Loucy (cell line): ENCODE measurements around the gene CCDC102A.

ENCODE experiments used
- H2AFZ ChIP-seq: fragments of 200-600 bp; sonication (generic); 2 replicates; pipeline ENCODE4 v1.6.0; 2016; ENCODE audit warnings: antibody characterized with exemption, mild to moderate bottlenecking, low read length, moderate library complexity
- H3F3A ChIP-seq: fragments of 200-600 bp; 2 replicates; pipeline ENCODE4 v1.6.0; 2016; ENCODE audit warnings: antibody characterized with exemption, low read depth, mild to moderate bottlenecking
- H3K27me3 ChIP-seq: fragments of 200-600 bp; sonication (generic); 2 replicates; pipeline ENCODE4 v1.6.1; 2014; ENCODE audit warnings: low read length, mild to moderate bottlenecking; ENCODE audit not compliant: insufficient read depth, poor library complexity, severe bottlenecking
- H3K36me3 ChIP-seq: fragments of 200-600 bp; sonication (generic); 2 replicates; pipeline ENCODE4 v1.6.1; 2016; ENCODE audit warnings: low read length; ENCODE audit not compliant: insufficient read depth
- H3K4me1 ChIP-seq: fragments of 200-600 bp; sonication (generic); 2 replicates; pipeline ENCODE4 v1.5.1; 2014; ENCODE audit warnings: low read length, mild to moderate bottlenecking; ENCODE audit not compliant: insufficient read depth, poor library complexity, severe bottlenecking
- H3K4me2 ChIP-seq: fragments of 200-600 bp; sonication (generic); 2 replicates; pipeline ENCODE4 v1.6.0; 2014; ENCODE audit warnings: antibody characterized with exemption, low read length, low read depth, mild to moderate bottlenecking; ENCODE audit not compliant: poor library complexity, severe bottlenecking
- H3K4me3 ChIP-seq: fragments of 200-600 bp; sonication (generic); 2 replicates; pipeline ENCODE4 v1.5.1; 2014; ENCODE audit warnings: low read length, mild to moderate bottlenecking, mixed read lengths; ENCODE audit not compliant: poor library complexity, severe bottlenecking
- H3K79me2 ChIP-seq: fragments of 200-600 bp; sonication (generic); 2 replicates; pipeline ENCODE4 v1.6.1; 2014; ENCODE audit warnings: low read length; ENCODE audit not compliant: insufficient read depth
- H3K9ac ChIP-seq: fragments of 200-600 bp; sonication (generic); 2 replicates; pipeline ENCODE4 v1.6.0; 2014; ENCODE audit warnings: mild to moderate bottlenecking, low read depth, low read length, moderate library complexity; ENCODE audit not compliant: poor library complexity, severe bottlenecking
- H3K9me2 ChIP-seq: fragments of 200-600 bp; sonication (generic); replicated peaks from 2 replicates; pipeline ENCODE4 v1.6.1; 2016; ENCODE audit warnings: low read depth, low read length, mixed read lengths
- H3K9me3 ChIP-seq: fragments of 200-600 bp; sonication (generic); 2 replicates; pipeline ENCODE4 v1.6.1; 2014; ENCODE audit warnings: mild to moderate bottlenecking, antibody characterized with exemption, low read length, low read depth; ENCODE audit not compliant: insufficient read depth
- H4K20me1 ChIP-seq: fragments of 200-600 bp; sonication (generic); 2 replicates; pipeline ENCODE4 v1.6.0; 2014; ENCODE audit warnings: antibody characterized with exemption, low read length, mild to moderate bottlenecking; ENCODE audit not compliant: insufficient read depth, poor library complexity, severe bottlenecking
- CTCF ChIP-seq: fragments of 200-600 bp; sonication (generic); conservative IDR thresholded peaks from 2 replicates; pipeline ENCODE4 v1.5.1; 2014; ENCODE audit warnings: mild to moderate bottlenecking, antibody characterized with exemption, low read length
- EZH2phosphoT487 ChIP-seq: fragments of 200-600 bp; IDR thresholded peaks from 2 replicates; pipeline ENCODE4 v1.6.1; 2018; ENCODE audit warnings: antibody characterized with exemption, mild to moderate bottlenecking, moderate library complexity, borderline replicate concordance

Gene CCDC102A

GRCh38 chr16:57563487-57563750 is 27.0 kb upstream of the CCDC102A start:
- Histone ChIP-seq H3K36me3 (no peaks in the 10 kb centered on the region), H3K79me2 (no peaks in the 10 kb centered on the region), H3K4me3 (no peak overlapping the region), H2AFZ (no peak overlapping the region), H3K9ac (no peak overlapping the region), H3K27me3 (no peaks in the 10 kb centered on the region), H3K4me1 (peaks cover 4% of the 10 kb centered on the region), H4K20me1 (no peaks in the 10 kb centered on the region), H3K4me2 (no peak overlapping the region), H3F3A (no peaks in the 10 kb centered on the region), H3K9me3 (peaks cover 18% of the 10 kb centered on the region; the same call in 1 of the 2 replicates), H3K9me2 (no peaks in the 10 kb centered on the region)
- TF ChIP-seq CTCF, result no peak
- no peak for TF ChIP-seq EZH2phosphoT487

- Histone ChIP-seq H3K9ac (no peak overlapping the region), H3K4me3 (no peak overlapping the region), H4K20me1 (no peaks in the 10 kb centered on the region), H3K27me3 (no peaks in the 10 kb centered on the region), H3K9me2 (no peaks in the 10 kb centered on the region), H3K36me3 (no peaks in the 10 kb centered on the region), H3K79me2 (no peaks in the 10 kb centered on the region), H3K4me1 (peaks cover 4% of the 10 kb centered on the region), H2AFZ (no peak overlapping the region), H3F3A (no peaks in the 10 kb centered on the region), H3K4me2 (no peak overlapping the region), H3K9me3 (peaks cover 18% of the 10 kb centered on the region; the same call in 1 of the 2 replicates)
- no peak for TF ChIP-seq EZH2phosphoT487
- no peak for TF ChIP-seq CTCF
These were observed 26.5 kb upstream of the CCDC102A start for GRCh38 chr16:57562669-57563486.

- H4K20me1 ChIP-seq, result no peaks in the 10 kb centered on the region
- H2AFZ ChIP-seq, result no peak overlapping the region
- peaks cover 18% of the 10 kb centered on the region; the same call in 1 of the 2 replicates for H3K9me3 ChIP-seq
- no peaks in the 10 kb centered on the region for H3K36me3 ChIP-seq
- no peak overlapping the region for H3K9ac ChIP-seq
- no peaks in the 10 kb centered on the region for H3F3A ChIP-seq
- H3K4me1 ChIP-seq, result peaks cover 5% of the 10 kb centered on the region
- H3K4me2 ChIP-seq, result no peak overlapping the region
- no peaks in the 10 kb centered on the region for H3K9me2 ChIP-seq
- H3K4me3 ChIP-seq, result no peak overlapping the region
- TF ChIP-seq CTCF (no peak), EZH2phosphoT487 (no peak)
- no peaks in the 10 kb centered on the region for H3K79me2 ChIP-seq
- H3K27me3 ChIP-seq, result no peaks in the 10 kb centered on the region
These were observed 25.7 kb upstream of the CCDC102A start for GRCh38 chr16:57562066-57562465.
